Adrenal gland (tissue), 12 donors: ENCODE results near the gene RSRC1. TPM values are rescaled to one million over a fixed set of nuclear protein-coding genes. Genes with fewer than 3 reads are reported as not detected.
"Not testable (repeated sequence)": the region's sequence is repeated elsewhere in the genome, so short reads cannot be mapped to it uniquely, and the experiment has no call there.

Experiments
- DNase-seq, 7 donors: peaks; one replicate each; pipeline ENCODE4 v3.0.0-alpha.2; 2019 to 2020
- H3K27ac ChIP-seq, 5 donors: fragments of 200-600 bp; sonication (generic) in 4 of 5; 1 replicate in 3 of 5; 2 replicates in 2 of 5; pipeline versions ENCODE4 v1.5.1 to v1.8.0; 2016 to 2020; ENCODE audit warnings: mild to moderate bottlenecking in 1 of 5
- H3K27me3 ChIP-seq: fragments of 200-600 bp; 2 replicates; pipeline ENCODE4 v1.8.0; 2021
- H3K36me3 ChIP-seq, 2 donors: fragments of 200-600 bp; replicated peaks in 1 of 2; 1 replicate in 1 of 2; 2 replicates in 1 of 2; pipeline versions ENCODE4 v1.5.1 to v1.8.0; 2018 to 2022
- H3K4me1 ChIP-seq, 2 donors: fragments of 200-600 bp; replicated peaks in 1 of 2; 1 replicate in 1 of 2; 2 replicates in 1 of 2; pipeline versions ENCODE4 v1.5.1 to v1.8.0; 2018 to 2021
- H3K4me3 ChIP-seq, 4 donors: fragments of 200-600 bp; sonication (generic) in 3 of 4; one replicate each; pipeline ENCODE4 v1.5.1; 2016 to 2018
- H3K9me3 ChIP-seq, 3 donors: fragments of 200-600 bp; sonication (generic) in 1 of 3; replicated peaks in 1 of 3; 1 replicate in 2 of 3; 2 replicates in 1 of 3; pipeline versions ENCODE4 v1.5.1 to v1.8.0; 2016 to 2021
- POLR2A ChIP-seq, 2 donors: fragments of 450-650 bp; IDR thresholded peaks; one replicate each; pipeline ENCODE4 v1.6.1; 2017; ENCODE audit warnings: antibody characterized with exemption in 2 of 2, mild to moderate bottlenecking in 2 of 2, moderate library complexity in 1 of 2
- WGBS, 4 donors: extraction: QIAGEN DNeasy Blood & Tissue Kit in 2 of 4; methylation state at CpG; one replicate each; pipeline versions ENCODE4 v1.1.5 to v1.1.7; 2013 to 2017; 5-methylcytosine and 5-hydroxymethylcytosine counted together
- intact Hi-C, 2 donors: fragments of 100-400 bp; cut with DNase I; formaldehyde crosslinking; loops; one replicate each; pipeline versions ENCODE4 v1.14.1 to v1.15.0; 2022 to 2023
- polyA plus RNA-seq, 3 donors: library from polyadenylated mRNA; stranded (reverse); fragments of 200-250 nt in 2 of 3; fragments of 350-450 nt in 1 of 3; fragmentation: Illumina TruSeq in 1 of 3; extraction: RNeasy Lipid Tissue Mini Kit (QIAGEN cat#74804) in 1 of 3; gene quantifications; one replicate each; pipeline ENCODE4 v1.2.3, GENCODE V29; 2013 to 2014
- total RNA-seq, 9 donors: library from RNA; depleted of rRNA in 4 of 9; stranded (reverse); fragments of >200 nt in 4 of 9; fragments of 120-200 nt in 1 of 9; fragmentation: NEBNext Ultra II Directional in 1 of 9; extraction: Animal tissue kit (Norgen Biotek cat#: 25700) in 1 of 9; gene quantifications; one replicate each; pipeline versions ENCODE4 v1.1.0 to v1.2.4, GENCODE V29; 2013 to 2023
- TF ChIP-seq, protein P1 (sequence below), 6 experiments: fragments of 450-650 bp in 4 of 6; fragments of 200-600 bp in 2 of 6; sonication (generic) in 1 of 6; IDR thresholded peaks; 1 replicate in 5 of 6; 2 replicates in 1 of 6; pipeline versions ENCODE4 v1.5.1 to v1.8.0; 2016 to 2021; ENCODE audit warnings: antibody characterized with exemption in 6 of 6, mild to moderate bottlenecking in 2 of 6, moderate library complexity in 1 of 6
- donor health status: healthy with polysubstance abuse.
- donor health status: Bipolar disorder and iron deficiency.
- donor health status: DM: yes; HTN: yes; CAD: no.
- donor health status: DM: no; HTN: no; CAD: no.
- donor health status: DM: no; HTN: no; CAD: no.
- donor health status: DM: yes; HTN: yes; CAD: no.

Gene RSRC1
- total and polyA plus RNA-seq, 12 donors: 12.6 to 125 (median 37.5) TPM

DNA sequence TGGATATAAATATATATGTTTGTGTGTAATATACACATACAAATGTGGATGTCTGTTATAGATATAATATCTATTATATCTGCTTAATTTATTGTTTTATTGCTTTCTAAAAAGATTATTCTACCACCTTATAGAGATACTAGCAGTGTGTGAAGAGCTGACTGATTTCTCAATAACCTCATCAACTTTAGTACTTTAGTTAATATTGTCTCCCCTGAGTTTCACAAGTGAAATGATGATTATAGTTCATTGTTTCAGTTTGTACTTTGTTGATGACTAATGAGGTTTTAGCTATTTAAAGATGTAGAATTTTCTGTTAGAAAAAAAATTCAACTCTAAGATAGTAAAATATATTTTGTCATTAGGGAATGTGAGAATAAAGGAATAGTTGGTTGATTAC lies 11.4 kb downstream of the RSRC1 start:
- DNase-seq: no peak
- Histone ChIP-seq H3K9me3 (peaks cover 0 to 8% (median 0%) of the 10 kb centered on the region in 3 donors), H3K4me1 (peaks cover 0 to 7% of the 10 kb centered on the region in 2 donors), H3K4me3 (no peak overlapping the region), H3K36me3 (peaks cover 0 to 7% of the 10 kb centered on the region in 2 donors), H3K27ac (no peak overlapping the region), H3K27me3 (no peaks in the 10 kb centered on the region)
- TF ChIP-seq, protein P1, sequence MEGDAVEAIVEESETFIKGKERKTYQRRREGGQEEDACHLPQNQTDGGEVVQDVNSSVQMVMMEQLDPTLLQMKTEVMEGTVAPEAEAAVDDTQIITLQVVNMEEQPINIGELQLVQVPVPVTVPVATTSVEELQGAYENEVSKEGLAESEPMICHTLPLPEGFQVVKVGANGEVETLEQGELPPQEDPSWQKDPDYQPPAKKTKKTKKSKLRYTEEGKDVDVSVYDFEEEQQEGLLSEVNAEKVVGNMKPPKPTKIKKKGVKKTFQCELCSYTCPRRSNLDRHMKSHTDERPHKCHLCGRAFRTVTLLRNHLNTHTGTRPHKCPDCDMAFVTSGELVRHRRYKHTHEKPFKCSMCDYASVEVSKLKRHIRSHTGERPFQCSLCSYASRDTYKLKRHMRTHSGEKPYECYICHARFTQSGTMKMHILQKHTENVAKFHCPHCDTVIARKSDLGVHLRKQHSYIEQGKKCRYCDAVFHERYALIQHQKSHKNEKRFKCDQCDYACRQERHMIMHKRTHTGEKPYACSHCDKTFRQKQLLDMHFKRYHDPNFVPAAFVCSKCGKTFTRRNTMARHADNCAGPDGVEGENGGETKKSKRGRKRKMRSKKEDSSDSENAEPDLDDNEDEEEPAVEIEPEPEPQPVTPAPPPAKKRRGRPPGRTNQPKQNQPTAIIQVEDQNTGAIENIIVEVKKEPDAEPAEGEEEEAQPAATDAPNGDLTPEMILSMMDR (IDR thresholded peaks at IDR 0.05): no peak
- TF ChIP-seq POLR2A (IDR thresholded peaks at IDR 0.05): no peak
- intact Hi-C loops: no loop called here

DNA sequence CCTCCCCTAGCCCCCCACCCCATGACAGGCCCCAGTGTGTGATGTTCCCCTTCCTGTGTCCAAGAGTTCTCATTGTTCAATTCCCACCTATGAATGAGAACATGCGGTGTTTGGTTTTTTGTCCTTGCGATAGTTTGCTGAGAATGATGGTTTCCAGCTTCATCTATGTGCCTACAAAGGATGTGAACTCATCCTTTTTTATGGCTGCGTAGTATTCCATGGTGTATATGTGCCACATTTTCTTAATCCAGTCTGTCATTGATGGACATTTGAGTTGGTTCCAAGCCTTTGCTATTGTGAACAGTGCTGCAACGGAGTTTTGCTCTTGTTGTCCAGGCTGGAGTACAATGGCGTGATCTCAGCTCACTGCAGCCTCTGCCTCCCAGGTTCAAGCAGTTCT lies 12.8 kb downstream of the RSRC1 start:
- H3K27ac ChIP-seq, H3K4me1 ChIP-seq, intact Hi-C loops, H3K27me3 ChIP-seq, H3K4me3 ChIP-seq, H3K36me3 ChIP-seq, DNase-seq: not testable (repeated sequence)
- 78 to 97% (median 83%) methylated on average over 5 of the region's 5 CpGs for WGBS, 4 donors
- peaks cover 0 to 14% (median 7%) of the 10 kb centered on the region in 3 donors for H3K9me3 ChIP-seq

DNA sequence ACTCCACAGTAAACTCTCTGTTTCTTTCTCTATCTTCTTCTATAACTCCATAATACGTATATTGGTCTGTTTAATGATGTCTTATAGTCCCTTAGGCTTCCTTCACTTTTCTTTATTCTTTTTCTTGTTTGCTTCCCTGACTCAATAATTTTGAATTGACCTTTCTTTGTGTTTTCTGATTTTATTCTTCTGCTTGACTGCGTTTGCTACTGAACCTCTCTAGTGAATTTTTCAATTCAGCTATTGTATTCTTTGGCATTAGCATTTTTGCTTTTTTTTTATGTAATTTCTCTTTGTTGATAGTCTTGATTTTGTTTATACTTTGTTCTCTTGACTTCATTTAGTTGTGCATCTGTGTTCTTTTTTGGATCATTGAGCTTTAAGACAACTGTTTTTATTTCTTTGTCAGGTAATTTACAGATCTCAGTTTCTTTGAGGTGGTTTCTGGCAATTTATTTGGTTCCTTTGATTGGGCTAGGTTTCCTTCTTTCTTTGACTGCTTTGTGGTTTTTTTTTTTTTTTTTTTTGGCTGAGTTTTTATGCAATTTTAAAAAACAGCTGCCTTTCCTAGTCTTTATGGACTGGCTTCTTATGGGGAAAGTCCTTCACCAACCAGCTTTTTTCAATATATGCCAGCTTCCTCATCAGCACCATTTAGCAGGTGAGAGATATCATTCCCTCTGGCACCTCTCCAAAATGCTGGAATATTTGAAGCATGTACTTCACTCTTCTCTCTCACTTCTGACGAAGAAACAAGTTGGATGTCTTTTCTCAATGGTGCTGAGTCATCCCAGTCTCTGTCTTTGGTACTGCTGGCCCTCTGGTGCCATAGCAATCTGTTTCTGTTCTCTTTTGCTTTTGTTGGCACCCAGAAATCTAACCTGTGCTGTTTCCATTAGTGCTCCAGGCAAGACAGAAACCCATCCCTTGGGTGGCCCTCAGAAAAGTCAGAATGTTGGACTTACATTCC lies 17.6 kb downstream of the RSRC1 start:
- 89 to 94% (median 92%) methylated on average over 3 of the region's 3 CpGs for WGBS, 4 donors
- intact Hi-C loops: no loop called here
- Histone ChIP-seq H3K4me3 (no peak overlapping the region), H3K27me3 (no peaks in the 10 kb centered on the region), H3K9me3 (peaks cover 0 to 14% (median 7%) of the 10 kb centered on the region in 3 donors), H3K27ac (no peak overlapping the region), H3K36me3 (peaks cover 0 to 7% of the 10 kb centered on the region in 2 donors), H3K4me1 (no peaks in the 10 kb centered on the region)
- no peak for DNase-seq
- TF ChIP-seq, protein P1 (IDR thresholded peaks at IDR 0.05): no peak
- TF ChIP-seq POLR2A (IDR thresholded peaks at IDR 0.05): no peak

DNA sequence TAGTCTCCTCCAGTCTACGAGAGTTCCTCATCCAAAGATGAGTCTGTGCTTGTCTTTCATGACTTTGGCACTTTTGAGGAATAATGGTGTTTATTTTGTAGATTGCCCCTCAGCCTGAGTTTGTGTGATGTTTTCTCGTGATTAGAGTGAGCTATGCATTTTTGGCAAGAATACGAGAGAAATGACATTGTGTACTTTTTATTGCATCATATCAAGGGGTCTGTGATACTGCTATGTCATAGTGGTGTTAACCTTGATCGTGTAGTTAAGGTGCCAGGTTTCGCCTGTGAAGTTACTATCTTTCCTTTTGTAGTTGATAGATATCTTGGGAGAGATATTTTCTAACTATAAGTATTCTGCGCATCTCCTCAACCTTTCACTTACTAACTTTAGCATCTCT lies 18.9 kb downstream of the RSRC1 start:
- Histone ChIP-seq H3K27ac (no peak overlapping the region), H3K9me3 (peaks cover 0 to 14% (median 7%) of the 10 kb centered on the region in 3 donors), H3K36me3 (peaks cover 0 to 7% of the 10 kb centered on the region in 2 donors), H3K4me1 (no peaks in the 10 kb centered on the region), H3K27me3 (no peaks in the 10 kb centered on the region), H3K4me3 (no peak overlapping the region)
- 79 to 97% (median 83%) methylated on average over 6 of the region's 6 CpGs for WGBS, 4 donors
- intact Hi-C loops: no loop called here
- DNase-seq: no peak
- TF ChIP-seq, protein P1 (IDR thresholded peaks at IDR 0.05): no peak
- TF ChIP-seq POLR2A (IDR thresholded peaks at IDR 0.05): no peak
